ENCODE results near the gene FAM98B.

The FAM98B gene

GRCh38 chr15:38507570-38507969, 53.6 kb downstream of the FAM98B start:
- DNase-seq (ENCODE audit: low spot score), result no peak

GRCh38 chr15:38508647-38509046, 54.7 kb downstream of the FAM98B start:
- no peak for DNase-seq (ENCODE audit: low spot score)

GRCh38 chr15:38509152-38509551, 55.2 kb downstream of the FAM98B start:
- DNase-seq (ENCODE audit: low spot score), result no peak

GRCh38 chr15:38512901-38513300, 59.0 kb downstream of the FAM98B start:
- no peak for DNase-seq (ENCODE audit: low spot score)

GRCh38 chr15:38514601-38515000, 60.7 kb downstream of the FAM98B start:
- DNase-seq (ENCODE audit: low spot score), result peak; percentile 14

GRCh38 chr15:38516626-38517025, 62.7 kb downstream of the FAM98B start:
- DNase-seq (ENCODE audit: low spot score), result no peak

GRCh38 chr15:38517312-38517975, 63.5 kb downstream of the FAM98B start:
- no peak for DNase-seq (ENCODE audit: low spot score)

GRCh38 chr15:38518084-38518483, 64.2 kb downstream of the FAM98B start:
- peak; percentile 11 for DNase-seq (ENCODE audit: low spot score)

GRCh38 chr15:38520035-38520434, 66.1 kb downstream of the FAM98B start:
- no peak for DNase-seq (ENCODE audit: low spot score)

GRCh38 chr15:38521316-38521715, 67.4 kb downstream of the FAM98B start:
- no peak for DNase-seq (ENCODE audit: low spot score)

GRCh38 chr15:38522922-38523321, 69.0 kb downstream of the FAM98B start:
- no peak for DNase-seq (ENCODE audit: low spot score)

GRCh38 chr15:38524156-38524555, 70.2 kb downstream of the FAM98B start:
- no peak for DNase-seq (ENCODE audit: low spot score)

GRCh38 chr15:38525489-38525888, 71.6 kb downstream of the FAM98B start:
- DNase-seq (ENCODE audit: low spot score), result no peak

GRCh38 chr15:38526158-38526557, 72.2 kb downstream of the FAM98B start:
- DNase-seq (ENCODE audit: low spot score), result no peak

GRCh38 chr15:38528294-38528693, 74.4 kb downstream of the FAM98B start:
- no peak for DNase-seq (ENCODE audit: low spot score)

- DNase-seq (ENCODE audit: low spot score), result no peak
These were observed 76.2 kb downstream of the FAM98B start for GRCh38 chr15:38530113-38530512.

- no peak for DNase-seq (ENCODE audit: low spot score)
These were observed 77.6 kb downstream of the FAM98B start for GRCh38 chr15:38531509-38531908.

- no peak for DNase-seq (ENCODE audit: low spot score)
These were observed 78.8 kb downstream of the FAM98B start for GRCh38 chr15:38532728-38533127.

GRCh38 chr15:38533416-38533915, 79.5 kb downstream of the FAM98B start:
- no peak for DNase-seq (ENCODE audit: low spot score)

GRCh38 chr15:38533926-38534325, 80.0 kb downstream of the FAM98B start:
- DNase-seq (ENCODE audit: low spot score), result no peak

GRCh38 chr15:38534691-38535090, 80.8 kb downstream of the FAM98B start:
- no peak for DNase-seq (ENCODE audit: low spot score)

GRCh38 chr15:38535491-38536200, 81.7 kb downstream of the FAM98B start:
- DNase-seq (ENCODE audit: low spot score), result no peak

GRCh38 chr15:38536201-38536676, 82.3 kb downstream of the FAM98B start:
- DNase-seq (ENCODE audit: low spot score), result no peak
